Breast epithelium (tissue), 3 donors: ENCODE results near the gene LDHA.

Source experiments
- POLR2A ChIP-seq: fragments of 450-650 bp; IDR thresholded peaks from one replicate; pipeline ENCODE4 v1.6.1; 2016; ENCODE audit warnings: antibody characterized with exemption, mild to moderate bottlenecking, moderate library complexity
- POLR2AphosphoS5 ChIP-seq, 3 donors: sonication (generic); formaldehyde crosslinking; IDR thresholded peaks; one replicate each; pipeline ENCODE4 v1.6.1; 2017; ENCODE audit warnings: antibody characterized with exemption in 3 of 3
- TF ChIP-seq, protein P1 (sequence below), 3 donors: fragments of 450-650 bp; IDR thresholded peaks; one replicate each; pipeline ENCODE4 v1.5.1; 2016 to 2017; ENCODE audit warnings: antibody characterized with exemption in 3 of 3, mild to moderate bottlenecking in 3 of 3, moderate library complexity in 3 of 3

DNA sequence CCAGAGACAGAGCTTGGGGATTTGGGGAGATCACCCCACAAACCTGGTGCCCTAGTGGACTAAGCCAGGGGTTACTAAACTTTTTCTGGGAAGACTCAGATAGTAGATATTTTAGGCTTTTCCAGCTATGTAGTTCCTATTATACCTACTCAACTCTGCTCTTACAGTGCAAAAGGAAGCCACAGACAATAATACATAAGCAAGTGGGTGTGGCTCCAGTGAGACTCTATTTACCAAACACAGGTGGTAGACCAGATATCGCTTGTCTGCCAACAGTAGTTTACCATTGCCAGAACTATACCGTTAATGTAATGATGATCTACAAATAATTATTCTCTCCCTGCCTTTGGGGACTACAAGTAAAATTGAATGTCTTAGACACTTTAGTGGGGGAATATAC, 24.7 kb downstream of the LDHA start:
- TF ChIP-seq, protein P1, sequence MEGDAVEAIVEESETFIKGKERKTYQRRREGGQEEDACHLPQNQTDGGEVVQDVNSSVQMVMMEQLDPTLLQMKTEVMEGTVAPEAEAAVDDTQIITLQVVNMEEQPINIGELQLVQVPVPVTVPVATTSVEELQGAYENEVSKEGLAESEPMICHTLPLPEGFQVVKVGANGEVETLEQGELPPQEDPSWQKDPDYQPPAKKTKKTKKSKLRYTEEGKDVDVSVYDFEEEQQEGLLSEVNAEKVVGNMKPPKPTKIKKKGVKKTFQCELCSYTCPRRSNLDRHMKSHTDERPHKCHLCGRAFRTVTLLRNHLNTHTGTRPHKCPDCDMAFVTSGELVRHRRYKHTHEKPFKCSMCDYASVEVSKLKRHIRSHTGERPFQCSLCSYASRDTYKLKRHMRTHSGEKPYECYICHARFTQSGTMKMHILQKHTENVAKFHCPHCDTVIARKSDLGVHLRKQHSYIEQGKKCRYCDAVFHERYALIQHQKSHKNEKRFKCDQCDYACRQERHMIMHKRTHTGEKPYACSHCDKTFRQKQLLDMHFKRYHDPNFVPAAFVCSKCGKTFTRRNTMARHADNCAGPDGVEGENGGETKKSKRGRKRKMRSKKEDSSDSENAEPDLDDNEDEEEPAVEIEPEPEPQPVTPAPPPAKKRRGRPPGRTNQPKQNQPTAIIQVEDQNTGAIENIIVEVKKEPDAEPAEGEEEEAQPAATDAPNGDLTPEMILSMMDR (IDR thresholded peaks at IDR 0.05) = no peak
- no peak for TF ChIP-seq POLR2AphosphoS5 (IDR thresholded peaks at IDR 0.05)
- no peak for TF ChIP-seq POLR2A
